K562 (cell line): ENCODE measurements around the gene EPB41L3. TPM values are rescaled to one million over a fixed set of nuclear protein-coding genes. Genes with fewer than 3 reads are reported as not detected.

Experiments
- ATAC-seq: fragments of 200-7000 bp; cut with Tn5 transposase; 3 replicates; pipeline ENCODE4 v1.9.1; 2020; ENCODE audit warnings: moderate library complexity
- BruUV-seq: library from RNA; stranded (reverse); fragments of 400-500 nt; replicated peaks from 2 replicates; lab custom pipeline; 2021; lab: Mats Ljungman, UMichigan
- CTCF ChIA-PET: fragments of 300-600 bp; formaldehyde crosslinking; extraction: SDS; loops from one replicate; lab custom pipeline; 2021; ENCODE audit warnings: low intra/inter-chr PET ratio; lab: Yijun Ruan, JAX
- POLR2A ChIA-PET: fragments of 300-600, 350-650 bp; sonication (Branson Sonifier 250); formaldehyde crosslinking; extraction: SDS; loops from one replicate; lab custom pipeline; 2021; ENCODE audit warnings: antibody characterized with exemption, inconsistent platforms; lab: Yijun Ruan, JAX
- DNase-seq, 4 experiments: peaks; one replicate each; pipeline versions ENCODE4 v3.0.0 to v3.0.0-alpha.2; 2011 to 2018; ENCODE audit warnings: low spot score in 3 of 4, mixed read lengths in 3 of 4; ENCODE audit errors: extremely low read depth in 1 of 4
- FAIRE-seq: peaks from 2 replicates; lab custom pipeline; 2011; peaks lifted over from hg19 to GRCh38; lab: Jason Lieb, UNC
- H2AFZ ChIP-seq: 2 replicates; pipeline ENCODE4 v1.6.0; 2011; ENCODE audit warnings: low read depth, low read length, control low read depth, inconsistent platforms
- H3K27ac ChIP-seq: fragments of 200-600 bp; 3 replicates; pipeline ENCODE4 v1.8.0; 2011; ENCODE audit warnings: low read depth, mild to moderate bottlenecking, control low read depth, inconsistent platforms, low read length, moderate library complexity, mixed read lengths; ENCODE audit errors: extremely low read depth
- H3K27me3 ChIP-seq, 2 experiments: fragments of 300-600 bp in 1 of 2; 2 replicates in 1 of 2; 3 replicates in 1 of 2; pipeline versions ENCODE4 v1.6.0 to v1.8.0; 2011; ENCODE audit warnings: inconsistent platforms in 2 of 2, low read length in 2 of 2, mild to moderate bottlenecking in 1 of 2, mixed read lengths in 1 of 2, moderate library complexity in 1 of 2; ENCODE audit not compliant: control insufficient read depth in 2 of 2, insufficient read depth in 2 of 2
- H3K36me3 ChIP-seq: fragments of 300-600 bp; 3 replicates; pipeline ENCODE4 v1.8.0; 2011; ENCODE audit warnings: mild to moderate bottlenecking, low read length, inconsistent platforms; ENCODE audit not compliant: control insufficient read depth, insufficient read depth
- H3K4me1 ChIP-seq, 2 experiments: fragments of 200-600 bp in 1 of 2; replicated peaks in 1 of 2; 2 replicates in 1 of 2; 3 replicates in 1 of 2; pipeline versions ENCODE4 v1.5.1 to v1.8.0; 2011; ENCODE audit warnings: inconsistent platforms in 2 of 2, low read length in 2 of 2, mild to moderate bottlenecking in 1 of 2, mixed read lengths in 1 of 2, moderate library complexity in 1 of 2; ENCODE audit not compliant: control insufficient read depth in 2 of 2, insufficient read depth in 2 of 2
- H3K4me2 ChIP-seq: 2 replicates; pipeline ENCODE4 v1.6.1; 2011; ENCODE audit warnings: low read length, control low read depth, inconsistent platforms, mixed read lengths; ENCODE audit not compliant: insufficient read depth
- H3K4me3 ChIP-seq: fragments of 200-600 bp; sonication (generic), shearing (Covaris generic); 2 replicates; pipeline ENCODE4 v1.5.1; 2016; ENCODE audit warnings: control low read depth, inconsistent platforms
- H3K79me2 ChIP-seq: fragments of 200-600 bp; 3 replicates; pipeline ENCODE4 v1.8.0; 2011; ENCODE audit warnings: low read length, inconsistent platforms; ENCODE audit not compliant: control insufficient read depth, insufficient read depth
- H3K9ac ChIP-seq, 2 experiments: 2 replicates each; pipeline versions ENCODE4 v1.6.0 to v1.6.1; 2011; ENCODE audit warnings: low read depth in 2 of 2, low read length in 2 of 2, control low read depth in 1 of 2, inconsistent platforms in 1 of 2, mild to moderate bottlenecking in 1 of 2, mixed read lengths in 1 of 2; ENCODE audit not compliant: insufficient read depth in 1 of 2
- H3K9me1 ChIP-seq: one replicate; pipeline ENCODE4 v1.6.0; 2011; ENCODE audit warnings: inconsistent platforms, mild to moderate bottlenecking, low read length, moderate library complexity; ENCODE audit not compliant: control insufficient read depth, insufficient read depth
- H3K9me3 ChIP-seq: replicated peaks from 2 replicates; pipeline ENCODE4 v1.5.1; 2011; ENCODE audit warnings: low read depth, low read length, inconsistent platforms; ENCODE audit not compliant: control insufficient read depth, insufficient read depth
- H4K20me1 ChIP-seq: replicated peaks from 2 replicates; pipeline ENCODE4 v1.6.1; 2011; ENCODE audit warnings: low read length, inconsistent platforms, mixed read lengths; ENCODE audit not compliant: control insufficient read depth, insufficient read depth
- CHD2 ChIP-seq: IDR thresholded peaks from 2 replicates; pipeline ENCODE4 v1.6.1; 2011; ENCODE audit warnings: low read depth, low read length
- FOXK2 ChIP-seq, 2 experiments: fragments of 450-650 bp; IDR thresholded peaks in 1 of 2; conservative IDR thresholded peaks in 1 of 2; 2 replicates each; pipeline ENCODE4 v1.6.1; 2016; ENCODE audit warnings: low read depth in 2 of 2, mild to moderate bottlenecking in 1 of 2
- KLF10 ChIP-seq: fragments of 250-450 bp; sonication (Bioruptor Pico); IDR thresholded peaks from 2 replicates; pipeline ENCODE4 v1.6.1; 2021; ENCODE audit warnings: matching md5 sums
- NCOA6 ChIP-seq: fragments of 450-650 bp; IDR thresholded peaks from 2 replicates; pipeline ENCODE4 v1.6.1; 2017; ENCODE audit warnings: mild to moderate bottlenecking
- NFXL1 ChIP-seq: fragments of 450-650 bp; formaldehyde crosslinking; IDR thresholded peaks from 2 replicates; pipeline ENCODE4 v1.4.0; 2021; ENCODE audit warnings: mild to moderate bottlenecking
- PCBP2 ChIP-seq: fragments of 200-400 bp; formaldehyde crosslinking; IDR thresholded peaks from 2 replicates; pipeline ENCODE4 v1.6.1; 2018; ENCODE audit warnings: low read length, low read depth, mild to moderate bottlenecking, moderate library complexity; ENCODE audit not compliant: poor library complexity, severe bottlenecking
- SMAD4 ChIP-seq: fragments of 250-450 bp; sonication (Bioruptor Pico); conservative IDR thresholded peaks from 2 replicates; pipeline ENCODE4 v1.8.0; 2021; ENCODE audit warnings: inconsistent platforms, mild to moderate bottlenecking, moderate library complexity
- SUPT5H ChIP-seq: fragments of 450-650 bp; IDR thresholded peaks from 2 replicates; pipeline ENCODE4 v1.6.1; 2016
- ZNF124 ChIP-seq: sonication (generic); formaldehyde crosslinking; IDR thresholded peaks from 2 replicates; pipeline ENCODE4 v1.8.1; 2022; ENCODE audit warnings: missing genetic modification reagents
- ZNF707 ChIP-seq: fragments of 250-450 bp; sonication (Bioruptor Pico); conservative IDR thresholded peaks from 2 replicates; pipeline ENCODE4 v1.8.0; 2022; ENCODE audit warnings: inconsistent platforms, mild to moderate bottlenecking, moderate library complexity
- ZSCAN32 ChIP-seq: fragments of 450-650 bp; formaldehyde crosslinking; IDR thresholded peaks from 2 replicates; pipeline ENCODE4 v1.4.0; 2020; ENCODE audit warnings: mild to moderate bottlenecking, moderate library complexity
- WGBS: fragments of 100-300 bp; shearing (Covaris generic); methylation state at CpG from one replicate; pipeline ENCODE4 v1.1.6; 2016; ENCODE audit warnings: low coverage, mixed read lengths; ENCODE audit not compliant: insufficient coverage; ENCODE audit errors: missing lambda C conversion rate; 5-methylcytosine and 5-hydroxymethylcytosine counted together
- in situ Hi-C: fragments of 300-500 bp; cut with MboI; formaldehyde crosslinking; loops from 4 replicates; pipeline ENCODE4 v1.15.0; 2018; ENCODE audit warnings: inconsistent platforms, mixed read lengths
- intact Hi-C: fragments of 100-400 bp; cut with micrococcal nuclease; formaldehyde crosslinking; loops from 2 replicates; pipeline ENCODE4 v1.14.2; 2022
- polyA plus RNA-seq, 8 experiments: library from polyadenylated mRNA; depleted of rRNA in 4 of 8; stranded (reverse) in 5 of 8; unstranded in 3 of 8; fragments of >200 nt; fragmentation: Nextera tagmentation in 2 of 8; fragmentation: Illumina TruSeq in 1 of 8; extraction: Ambion mirVana in 2 of 8; extraction: Trizol in 1 of 8; gene quantifications; 2 replicates each; pipeline versions ENCODE4 v1.2.1 to v1.2.3, GENCODE V29; 2011 to 2014; ENCODE audit warnings: inconsistent platforms in 1 of 8, missing spikeins in 1 of 8
- total RNA-seq, 7 experiments: library from RNA; depleted of rRNA in 6 of 7; stranded (reverse); fragments of >200 nt in 6 of 7; fragmentation: Illumina TruSeq in 2 of 7; extraction: Trizol in 2 of 7; gene quantifications; 2 replicates each; pipeline versions ENCODE4 v1.2.1 to v1.2.3, GENCODE V29; 2011 to 2021; ENCODE audit warnings: low replicate concordance in 1 of 7
- TF ChIP-seq, protein P1 (sequence below): fragments of 450-650 bp; IDR thresholded peaks from 2 replicates; pipeline ENCODE4 v1.6.1; 2016; ENCODE audit warnings: borderline replicate concordance
- TF ChIP-seq, protein P2 (sequence below): sonication (generic); formaldehyde crosslinking; IDR thresholded peaks from 2 replicates; pipeline ENCODE4 v1.8.1; 2022; ENCODE audit warnings: missing genetic modification reagents

The EPB41L3 gene
- total and polyA plus RNA-seq, 9 of the 15 experiments (the other 6 are each of a cell fraction or from before 2014, with no cell fraction given) = 0.44 to 0.49 TPM; not detected in 7

DNA sequence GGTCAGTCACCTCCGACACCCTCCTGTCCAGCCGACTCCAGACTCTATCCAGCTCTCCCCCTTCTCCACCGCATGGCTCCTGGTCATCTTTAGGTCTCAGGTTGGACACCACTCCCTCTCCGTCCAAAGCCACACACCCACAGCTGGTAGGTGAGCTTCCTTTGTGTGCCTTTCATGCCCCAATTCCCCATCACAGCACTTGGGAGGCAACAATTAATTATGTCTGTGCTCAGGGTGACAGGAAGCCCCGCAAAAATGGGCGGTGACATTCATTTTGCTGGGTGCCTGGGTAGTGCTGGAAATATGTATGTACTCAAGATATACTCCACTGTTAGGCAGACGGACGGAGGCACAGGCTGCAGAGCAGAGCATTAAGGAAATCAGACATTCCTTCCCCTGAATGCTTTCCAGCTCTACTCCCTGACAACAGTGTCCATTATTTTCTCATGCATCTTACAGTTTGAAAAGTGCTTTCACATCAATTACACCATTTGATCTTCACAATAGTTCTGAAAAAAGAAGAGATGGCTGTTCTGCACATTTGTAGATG, 13.1 kb downstream of the EPB41L3 start:
- WGBS = 3% methylated on average over 8 of the region's 8 CpGs
- Histone ChIP-seq H3K27me3 (no peaks in the 10 kb centered on the region), H3K4me2 (no peak overlapping the region), H2AFZ (no peak overlapping the region), H3K27ac (no peak overlapping the region), H3K9ac (no peak overlapping the region), H3K79me2 (no peaks in the 10 kb centered on the region), H3K9me3 (no peaks in the 10 kb centered on the region; the same call in 1 of the 2 replicates), H3K36me3 (no peaks in the 10 kb centered on the region), H3K9me1 (no peaks in the 10 kb centered on the region), H3K4me1 (no peaks in the 10 kb centered on the region), H3K4me3 (no peak overlapping the region), H4K20me1 (no peaks in the 10 kb centered on the region)
- ChIA-PET CTCF (no interaction called here), POLR2A (interaction anchor here (0.6 kb wide), 1 partner anchor 879 kb away, joined by 3 read pairs; no protein-coding TSS in a partner anchor)
- in situ Hi-C loops (no loop called here), intact Hi-C loops (no loop called here)
- FAIRE-seq (no peak), DNase-seq (no peak), ATAC-seq (no peak)
- no peak for TF ChIP-seq NFXL1 (CRISPR knock-in tag)
- TF ChIP-seq FOXK2 (conservative IDR thresholded peaks at IDR 0.05 in 1 of 2, IDR thresholded peaks at IDR 0.05 in 1 of 2; ENCODE audit: low read depth in 2 of 2) = no peak
- TF ChIP-seq, protein P1, sequence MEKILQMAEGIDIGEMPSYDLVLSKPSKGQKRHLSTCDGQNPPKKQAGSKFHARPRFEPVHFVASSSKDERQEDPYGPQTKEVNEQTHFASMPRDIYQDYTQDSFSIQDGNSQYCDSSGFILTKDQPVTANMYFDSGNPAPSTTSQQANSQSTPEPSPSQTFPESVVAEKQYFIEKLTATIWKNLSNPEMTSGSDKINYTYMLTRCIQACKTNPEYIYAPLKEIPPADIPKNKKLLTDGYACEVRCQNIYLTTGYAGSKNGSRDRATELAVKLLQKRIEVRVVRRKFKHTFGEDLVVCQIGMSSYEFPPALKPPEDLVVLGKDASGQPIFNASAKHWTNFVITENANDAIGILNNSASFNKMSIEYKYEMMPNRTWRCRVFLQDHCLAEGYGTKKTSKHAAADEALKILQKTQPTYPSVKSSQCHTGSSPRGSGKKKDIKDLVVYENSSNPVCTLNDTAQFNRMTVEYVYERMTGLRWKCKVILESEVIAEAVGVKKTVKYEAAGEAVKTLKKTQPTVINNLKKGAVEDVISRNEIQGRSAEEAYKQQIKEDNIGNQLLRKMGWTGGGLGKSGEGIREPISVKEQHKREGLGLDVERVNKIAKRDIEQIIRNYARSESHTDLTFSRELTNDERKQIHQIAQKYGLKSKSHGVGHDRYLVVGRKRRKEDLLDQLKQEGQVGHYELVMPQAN = no peak
- TF ChIP-seq KLF10 (CRISPR knock-in tag) = no peak
- no peak for TF ChIP-seq CHD2
- TF ChIP-seq ZNF124 (CRISPR knock-in tag) = no peak
- TF ChIP-seq ZSCAN32 (CRISPR knock-in tag) = no peak
- TF ChIP-seq NCOA6 = no peak
- TF ChIP-seq SUPT5H = no peak
- TF ChIP-seq ZNF707 (CRISPR knock-in tag) = no peak
- TF ChIP-seq SMAD4 (CRISPR knock-in tag) = no peak
- TF ChIP-seq PCBP2 = no peak
- TF ChIP-seq, protein P2, sequence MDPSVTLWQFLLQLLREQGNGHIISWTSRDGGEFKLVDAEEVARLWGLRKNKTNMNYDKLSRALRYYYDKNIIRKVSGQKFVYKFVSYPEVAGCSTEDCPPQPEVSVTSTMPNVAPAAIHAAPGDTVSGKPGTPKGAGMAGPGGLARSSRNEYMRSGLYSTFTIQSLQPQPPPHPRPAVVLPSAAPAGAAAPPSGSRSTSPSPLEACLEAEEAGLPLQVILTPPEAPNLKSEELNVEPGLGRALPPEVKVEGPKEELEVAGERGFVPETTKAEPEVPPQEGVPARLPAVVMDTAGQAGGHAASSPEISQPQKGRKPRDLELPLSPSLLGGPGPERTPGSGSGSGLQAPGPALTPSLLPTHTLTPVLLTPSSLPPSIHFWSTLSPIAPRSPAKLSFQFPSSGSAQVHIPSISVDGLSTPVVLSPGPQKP (CRISPR knock-in tag) = no peak
- no TSS peak for BruUV-seq
